Stimulated activated CD4-positive, alpha-beta T cell treated with anti-CD3 and anti-CD28 coated beads, Interleukin-12 subunit alpha, Interleukin-12 subunit beta, amount 100 ng/mL, for 4 hours (primary cell): ENCODE data around the gene SP140L.
"Not testable (repeated sequence)": the region's sequence is repeated elsewhere in the genome, so short reads cannot be mapped to it uniquely, and the experiment has no call there.

Experiments
- DNase-seq: peaks from one replicate; pipeline ENCODE4 v3.0.0-alpha.2; 2020

Gene SP140L

DNA sequence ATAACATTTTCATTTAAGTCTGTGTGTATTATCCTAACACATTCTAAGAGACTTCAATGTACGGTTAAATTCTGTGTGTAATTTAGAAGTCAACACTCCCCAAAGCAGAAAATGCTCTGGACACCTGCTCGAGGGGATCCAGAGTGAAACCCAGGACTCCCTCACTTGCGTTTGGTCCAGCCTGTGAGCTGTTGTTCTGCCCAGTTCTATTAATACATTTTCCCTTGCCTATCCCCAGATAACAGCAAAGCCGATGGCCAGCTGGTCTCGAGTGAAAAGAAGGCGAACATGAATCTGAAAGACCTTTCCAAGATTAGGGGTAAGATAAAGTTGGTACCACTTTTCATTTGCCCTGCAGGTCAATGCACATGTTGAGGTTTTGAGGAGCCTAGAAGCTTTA is 58.0 kb downstream of the SP140L start:
- DNase-seq = no peak

GRCh38 chr2:230394301-230394700 is 67.3 kb downstream of the SP140L start:
- no peak for DNase-seq

DNA sequence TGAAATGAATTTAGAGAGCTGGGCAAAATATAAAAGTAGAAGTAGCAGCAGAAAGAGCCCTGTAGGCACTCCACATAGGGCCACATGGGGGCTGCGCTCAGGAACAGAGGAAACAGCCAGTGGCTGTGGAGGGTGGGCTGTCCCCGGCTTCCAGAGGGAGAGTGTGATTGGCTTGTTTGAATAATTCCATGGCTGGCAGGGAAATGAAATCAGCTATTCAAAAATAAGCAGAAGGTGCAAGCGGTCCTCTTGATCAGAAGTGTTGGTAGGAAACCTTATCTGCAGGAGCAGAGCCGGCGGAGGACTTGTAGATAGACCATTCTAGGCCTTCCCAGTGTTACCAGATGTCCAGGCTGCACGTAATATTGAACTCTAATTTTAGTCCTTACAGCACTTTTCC is 71.7 kb downstream of the SP140L start:
- DNase-seq = not testable (repeated sequence)

GRCh38 chr2:230400041-230400440 is 73.0 kb downstream of the SP140L start:
- DNase-seq = no peak

DNA sequence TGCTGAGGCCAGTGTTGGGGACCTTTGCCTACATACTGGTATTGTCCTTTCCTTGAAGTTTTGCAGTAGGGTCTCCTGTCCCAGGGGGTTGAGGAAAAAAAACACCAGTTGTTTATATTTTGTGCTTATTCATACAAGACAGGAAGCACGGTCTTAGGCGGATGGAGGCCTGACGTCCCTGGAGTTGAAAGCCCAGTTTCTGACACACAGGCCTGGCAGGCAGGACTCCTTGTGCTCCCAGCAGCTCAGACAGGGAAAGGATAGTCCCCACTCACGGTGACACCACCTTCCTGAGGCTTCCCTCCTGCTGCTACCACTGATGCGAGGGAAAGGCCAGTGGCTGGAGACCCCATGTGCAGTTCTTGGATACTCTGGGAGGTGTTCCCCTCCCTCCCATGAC is 73.5 kb downstream of the SP140L start:
- no peak for DNase-seq

GRCh38 chr2:230401026-230401425 is 74.0 kb downstream of the SP140L start:
- DNase-seq = not testable (repeated sequence)

- DNase-seq = no peak
Observed at GRCh38 chr2:230403746-230404145, 76.8 kb downstream of the SP140L start.

DNA sequence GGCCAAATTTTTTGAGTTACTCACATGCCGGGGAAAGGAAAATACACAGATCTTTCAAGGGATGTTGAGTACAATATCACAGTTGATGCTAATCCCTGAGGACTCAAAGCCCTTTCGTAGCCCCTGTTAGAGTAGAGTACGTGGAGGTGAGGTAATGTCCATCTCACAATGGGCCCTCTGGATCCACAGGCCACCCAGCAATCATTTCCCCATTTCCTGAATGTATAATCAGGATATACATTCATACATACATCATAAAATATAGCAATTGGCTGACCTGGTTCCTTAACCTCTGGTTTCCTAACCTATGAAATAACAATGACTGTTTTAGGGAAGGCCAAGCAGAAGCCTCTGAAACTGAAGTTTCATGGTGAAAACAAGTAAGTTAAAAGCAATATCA is 78.8 kb downstream of the SP140L start:
- DNase-seq = no peak

- DNase-seq = no peak
Observed at GRCh38 chr2:230408244-230408842, 81.3 kb downstream of the SP140L start.

GRCh38 chr2:230409316-230409715 is 82.3 kb downstream of the SP140L start:
- DNase-seq = not testable (repeated sequence)

- no peak for DNase-seq
Observed at GRCh38 chr2:230410263-230410662, 83.3 kb downstream of the SP140L start.

GRCh38 chr2:230410861-230411569 is 84.0 kb downstream of the SP140L start:
- no peak for DNase-seq

DNA sequence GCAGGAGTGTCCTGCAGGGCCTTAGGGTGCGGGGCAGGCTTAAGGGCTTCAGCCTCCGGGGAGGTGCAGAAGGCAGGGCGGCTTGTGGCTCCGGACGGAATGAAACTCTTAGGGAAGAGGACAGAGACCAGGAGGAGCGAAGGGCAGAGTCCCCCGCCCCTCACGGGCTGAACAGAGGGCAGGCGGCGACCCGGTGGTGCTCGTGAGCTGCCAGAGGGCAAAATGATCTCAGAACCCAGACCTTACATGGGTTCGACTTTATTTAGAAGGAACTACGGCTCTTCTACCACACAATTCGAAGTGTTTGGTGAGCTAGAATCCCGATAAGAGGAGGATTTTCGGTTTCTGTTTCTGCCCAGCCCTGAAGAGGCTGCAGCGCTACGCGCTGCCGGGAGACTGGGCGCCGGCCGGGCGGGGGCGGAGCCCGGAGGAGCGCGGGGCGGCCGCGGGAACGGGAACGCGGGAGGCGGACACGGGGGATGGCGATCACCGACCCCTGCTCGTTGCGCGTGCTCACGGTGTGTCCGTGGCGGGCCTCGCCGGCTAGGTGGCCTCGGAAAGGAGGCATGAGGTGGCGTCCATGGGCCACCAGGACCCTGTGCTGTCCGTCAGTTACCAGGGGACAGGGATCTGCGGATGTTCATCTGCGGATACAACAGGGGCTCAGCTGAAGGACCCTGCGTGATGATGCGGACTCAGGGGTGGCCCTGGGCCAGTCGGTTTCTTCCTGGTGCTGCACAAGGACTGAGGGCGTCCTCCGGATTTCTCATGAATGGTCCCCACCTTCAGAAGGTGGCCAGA is 84.8 kb downstream of the SP140L start:
- DNase-seq = peak; percentile 49

DNA sequence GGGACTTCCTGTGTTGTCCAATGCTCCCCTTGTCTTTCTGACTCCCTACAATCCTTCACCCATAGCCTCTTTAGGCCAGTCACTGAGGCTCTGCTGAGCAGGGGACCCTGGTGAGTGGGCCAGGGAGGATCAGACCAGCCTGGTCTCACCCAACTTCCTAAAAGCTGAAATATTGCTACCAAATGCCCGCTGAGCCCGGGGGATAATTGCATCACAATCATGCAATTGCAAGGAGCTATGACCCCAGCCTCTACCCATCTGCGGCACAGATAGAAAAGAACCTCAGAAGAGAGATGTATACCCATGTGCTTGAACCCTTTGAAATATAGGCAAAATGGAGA is 85.3 kb downstream of the SP140L start:
- no peak for DNase-seq

- DNase-seq = no peak
Observed at GRCh38 chr2:230412846-230413245, 85.9 kb downstream of the SP140L start.

DNA sequence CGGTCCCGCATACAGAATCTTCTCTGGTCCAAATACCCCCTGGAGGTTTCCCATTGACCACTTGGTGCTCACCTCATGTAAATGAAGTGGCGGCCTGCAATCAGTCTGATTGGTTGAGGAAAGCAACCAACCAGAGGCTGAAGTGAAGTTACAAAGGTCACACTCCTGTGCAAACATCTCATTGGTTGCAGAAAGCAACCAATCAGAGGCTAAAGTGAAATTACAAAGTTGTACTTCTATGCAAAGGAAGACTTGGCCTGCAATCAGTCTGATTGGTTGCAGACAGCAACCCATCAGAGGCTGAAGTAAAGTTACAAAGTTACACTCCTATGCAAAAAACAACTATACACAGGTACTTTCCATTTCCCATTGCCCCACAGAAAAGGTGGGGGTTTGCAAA is 86.5 kb downstream of the SP140L start:
- no peak for DNase-seq

GRCh38 chr2:230414302-230414701 is 87.3 kb downstream of the SP140L start:
- DNase-seq = no peak

GRCh38 chr2:230416061-230416721 is 89.2 kb downstream of the SP140L start, which contains the start of gene SP100:
Gene SP100, plus strand, starts transcription at chr2:230416201. Its CDS starts 96 bp downstream, at chr2:230416297.
- peak; percentile 63 for DNase-seq

GRCh38 chr2:230417436-230417835 is 90.4 kb downstream of the SP140L start:
- DNase-seq = no peak

GRCh38 chr2:230418341-230419016 is 91.5 kb downstream of the SP140L start:
- DNase-seq = no peak

GRCh38 chr2:230419181-230419580 is 92.2 kb downstream of the SP140L start:
- DNase-seq = no peak

DNA sequence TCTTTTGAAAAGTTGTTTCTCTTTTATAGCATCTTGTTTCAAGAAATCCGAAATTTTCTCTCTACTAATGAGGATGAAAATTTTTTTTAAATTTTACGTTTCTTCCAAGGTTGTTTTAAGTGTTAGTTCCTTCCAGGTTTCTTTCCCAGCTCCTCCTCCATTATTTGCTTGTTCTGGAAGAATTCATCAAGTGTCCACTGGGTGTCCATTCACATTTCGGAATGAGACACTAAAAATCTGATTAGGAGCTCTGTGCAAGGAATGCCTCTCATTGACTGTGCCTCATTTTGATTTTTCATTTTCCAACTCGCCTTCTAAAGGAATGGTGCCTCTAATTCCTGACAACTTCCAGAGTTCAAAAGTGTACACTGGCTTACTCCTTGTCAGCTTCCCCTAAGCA is 95.2 kb downstream of the SP140L start:
- no peak for DNase-seq
